Left ventricle myocardium inferior (tissue), 1 donor: Measurements from ENCODE around the gene TMCC1. TPM values are rescaled to one million over a fixed set of nuclear protein-coding genes. Genes with fewer than 3 reads are reported as not detected.
"Not testable (repeated sequence)": the region's sequence is repeated elsewhere in the genome, so short reads cannot be mapped to it uniquely, and the experiment has no call there.

Experiments used
- DNase-seq: peaks from one replicate; pipeline ENCODE4 v3.0.0-alpha.2; 2020
- H3K27ac ChIP-seq: fragments of 200-600 bp; replicated peaks from 2 replicates; pipeline ENCODE4 v1.8.0; 2021
- H3K27me3 ChIP-seq: fragments of 200-600 bp; 2 replicates; pipeline ENCODE4 v1.8.0; 2021; ENCODE audit warnings: low read depth
- H3K36me3 ChIP-seq: fragments of 200-600 bp; 2 replicates; pipeline ENCODE4 v1.8.0; 2021
- H3K4me1 ChIP-seq: fragments of 200-600 bp; 2 replicates; pipeline ENCODE4 v1.8.0; 2021
- H3K4me3 ChIP-seq: fragments of 200-600 bp; 2 replicates; pipeline ENCODE4 v1.8.0; 2021; ENCODE audit warnings: mild to moderate bottlenecking, moderate library complexity
- H3K9me3 ChIP-seq: fragments of 200-600 bp; replicated peaks from 2 replicates; pipeline ENCODE4 v1.8.0; 2021
- intact Hi-C: fragments of 100-400 bp; cut with micrococcal nuclease; formaldehyde crosslinking; loops from one replicate; pipeline ENCODE4 v1.11.0; 2022
- total RNA-seq: library from RNA; stranded (reverse); fragmentation: NEBNext Ultra II Directional; extraction: Animal tissue kit (Norgen Biotek cat#: 25700); gene quantifications from one replicate; pipeline ENCODE4 v1.2.1, GENCODE V29; 2021
- TF ChIP-seq, protein P1 (sequence below): fragments of 200-600 bp; IDR thresholded peaks from 2 replicates; pipeline ENCODE4 v1.8.0; 2021; ENCODE audit warnings: antibody characterized with exemption, mild to moderate bottlenecking, borderline replicate concordance
- donor health status: DM: no; HTN: yes; CAD: no; lungs with severe emphysema.

TMCC1 gene
- total RNA-seq, 1 donor from 2014 or later: 28.3 TPM

DNA sequence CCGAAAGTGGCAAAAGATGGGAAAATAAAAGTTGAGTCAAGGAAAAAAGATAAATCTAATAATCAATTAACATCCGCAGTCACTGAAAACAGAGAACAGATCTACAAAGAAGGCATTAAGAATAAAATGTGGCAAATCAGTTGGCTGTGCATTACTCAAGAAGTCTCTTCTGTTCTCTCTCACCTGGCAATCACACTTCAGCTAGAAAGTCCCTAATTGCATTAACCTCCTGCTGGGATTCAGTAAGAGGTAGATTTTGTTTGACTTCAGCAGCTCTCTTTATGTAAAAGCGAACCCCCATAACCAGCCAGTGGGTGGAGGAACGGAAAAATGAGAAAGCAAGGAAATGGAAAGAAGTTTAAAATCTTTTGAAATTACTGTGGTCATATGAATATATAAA is 192.3 kb downstream of the TMCC1 start:
- no peak for DNase-seq
- Histone ChIP-seq H3K27me3 (no peaks in the 10 kb centered on the region), H3K4me3 (no peak overlapping the region), H3K27ac (no peak overlapping the region), H3K9me3 (no peaks in the 10 kb centered on the region), H3K36me3 (no peaks in the 10 kb centered on the region), H3K4me1 (peaks cover 12% of the 10 kb centered on the region)
- TF ChIP-seq, protein P1, sequence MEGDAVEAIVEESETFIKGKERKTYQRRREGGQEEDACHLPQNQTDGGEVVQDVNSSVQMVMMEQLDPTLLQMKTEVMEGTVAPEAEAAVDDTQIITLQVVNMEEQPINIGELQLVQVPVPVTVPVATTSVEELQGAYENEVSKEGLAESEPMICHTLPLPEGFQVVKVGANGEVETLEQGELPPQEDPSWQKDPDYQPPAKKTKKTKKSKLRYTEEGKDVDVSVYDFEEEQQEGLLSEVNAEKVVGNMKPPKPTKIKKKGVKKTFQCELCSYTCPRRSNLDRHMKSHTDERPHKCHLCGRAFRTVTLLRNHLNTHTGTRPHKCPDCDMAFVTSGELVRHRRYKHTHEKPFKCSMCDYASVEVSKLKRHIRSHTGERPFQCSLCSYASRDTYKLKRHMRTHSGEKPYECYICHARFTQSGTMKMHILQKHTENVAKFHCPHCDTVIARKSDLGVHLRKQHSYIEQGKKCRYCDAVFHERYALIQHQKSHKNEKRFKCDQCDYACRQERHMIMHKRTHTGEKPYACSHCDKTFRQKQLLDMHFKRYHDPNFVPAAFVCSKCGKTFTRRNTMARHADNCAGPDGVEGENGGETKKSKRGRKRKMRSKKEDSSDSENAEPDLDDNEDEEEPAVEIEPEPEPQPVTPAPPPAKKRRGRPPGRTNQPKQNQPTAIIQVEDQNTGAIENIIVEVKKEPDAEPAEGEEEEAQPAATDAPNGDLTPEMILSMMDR: no peak
- intact Hi-C loops: no loop called here

DNA sequence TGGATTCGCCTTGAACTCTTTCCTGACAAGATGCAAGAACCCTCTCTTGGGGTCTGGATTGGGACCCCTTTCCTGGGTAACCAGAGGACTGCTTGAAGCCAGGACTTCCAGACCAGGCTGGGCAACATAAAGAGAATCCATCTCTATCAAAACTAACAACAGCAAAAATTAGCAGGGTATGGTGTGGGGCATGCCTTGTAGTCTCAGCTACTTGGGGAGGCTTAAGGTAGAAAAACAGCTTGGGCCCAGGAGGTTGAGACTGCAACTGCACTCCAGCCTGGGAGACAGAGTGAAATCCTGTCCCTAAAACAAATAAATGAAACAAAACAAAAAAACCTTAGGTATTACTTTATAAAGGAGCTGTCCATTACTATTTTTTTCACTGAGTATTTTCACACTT is 193.9 kb downstream of the TMCC1 start:
- no peaks in the 10 kb centered on the region for H3K27me3 ChIP-seq
- H3K4me1 ChIP-seq: peaks cover 13% of the 10 kb centered on the region
- no peak overlapping the region for H3K4me3 ChIP-seq
- H3K9me3 ChIP-seq: no peaks in the 10 kb centered on the region
- TF ChIP-seq, protein P1: no peak
- intact Hi-C loops: no loop called here
- no peak overlapping the region for H3K27ac ChIP-seq
- DNase-seq: no peak
- H3K36me3 ChIP-seq: no peaks in the 10 kb centered on the region

DNA sequence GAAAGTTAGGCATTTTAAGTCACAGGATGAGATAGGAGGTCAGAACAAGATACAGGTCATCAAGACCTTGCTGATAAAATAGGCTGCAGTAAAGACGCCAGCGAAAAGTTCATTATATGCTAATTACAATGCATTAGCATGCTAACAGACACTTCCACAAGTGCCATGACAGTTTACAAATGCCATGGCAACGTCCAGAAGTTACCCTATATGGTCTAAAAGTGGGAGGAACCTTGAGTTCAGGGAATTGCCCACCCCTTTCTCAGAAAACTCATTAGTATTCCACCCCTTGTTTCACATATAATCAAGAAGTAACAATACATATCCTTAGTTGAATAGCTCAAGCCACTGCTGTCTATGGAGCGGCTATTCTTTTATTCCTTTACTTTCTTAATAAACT is 194.3 kb downstream of the TMCC1 start:
- Histone ChIP-seq H3K27me3 (no peaks in the 10 kb centered on the region), H3K4me3 (no peak overlapping the region), H3K4me1 (peaks cover 17% of the 10 kb centered on the region), H3K9me3 (no peaks in the 10 kb centered on the region), H3K27ac (no peak overlapping the region), H3K36me3 (no peaks in the 10 kb centered on the region)
- TF ChIP-seq, protein P1: no peak
- DNase-seq: no peak
- intact Hi-C loops: no loop called here

DNA sequence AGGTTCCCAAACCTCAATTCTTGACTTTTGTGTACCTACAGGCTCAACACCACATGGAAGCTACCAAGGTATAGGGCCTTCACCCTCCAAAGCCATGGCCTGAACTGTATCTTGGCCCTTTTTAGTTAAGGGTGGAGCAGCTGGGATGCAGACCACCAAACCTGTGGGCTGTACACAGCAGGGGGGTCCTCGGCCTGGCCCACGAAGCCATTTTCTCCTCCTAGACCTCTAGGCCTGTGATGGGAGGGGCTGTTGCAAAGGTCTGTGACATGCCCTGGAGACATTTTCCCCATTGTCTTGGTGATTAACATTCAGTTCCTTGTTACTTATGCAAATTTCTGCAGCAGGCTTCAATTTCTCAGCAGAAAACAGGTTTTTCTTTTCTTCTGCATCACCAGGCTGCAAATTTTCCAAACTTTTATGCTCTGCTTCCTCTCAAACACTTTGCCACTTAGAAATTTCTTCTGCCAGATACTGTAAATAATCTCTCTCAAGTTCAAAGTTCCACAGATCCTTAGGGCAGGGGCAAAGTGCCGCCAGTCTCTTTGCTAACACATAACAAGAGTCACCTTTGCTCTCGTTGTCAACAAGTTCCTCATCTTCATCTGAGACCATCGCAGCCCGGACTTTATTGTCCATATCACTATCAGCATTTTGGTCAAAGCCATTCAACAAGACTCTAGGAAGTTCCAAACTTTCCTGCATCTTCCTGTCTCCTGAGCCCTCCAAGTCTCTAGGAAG is 196.1 kb downstream of the TMCC1 start:
- no peak for DNase-seq
- Histone ChIP-seq H3K27ac (no peak overlapping the region), H3K27me3 (no peaks in the 10 kb centered on the region), H3K4me1 (peaks cover 18% of the 10 kb centered on the region), H3K9me3 (no peaks in the 10 kb centered on the region), H3K36me3 (no peaks in the 10 kb centered on the region), H3K4me3 (no peak overlapping the region)
- TF ChIP-seq, protein P1: no peak
- intact Hi-C loops: no loop called here

DNA sequence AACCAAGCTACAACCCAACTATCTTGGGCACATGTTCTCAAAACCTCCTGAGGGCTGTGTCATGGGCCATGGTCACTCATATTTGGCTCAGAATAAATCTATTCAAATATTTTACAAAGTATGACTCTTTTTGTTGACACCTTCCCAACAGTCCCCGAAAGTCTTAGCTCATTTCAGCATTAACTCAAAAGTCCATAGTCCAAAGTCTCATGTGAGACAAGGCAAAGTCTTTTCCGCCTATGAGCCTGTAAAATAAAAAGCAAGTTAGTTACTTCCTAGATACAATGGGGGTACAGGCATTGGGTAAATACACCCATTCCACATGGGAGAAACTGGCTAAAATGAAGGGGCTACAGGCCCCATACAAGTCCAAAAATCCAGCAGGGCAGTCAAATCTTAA is 197.1 kb downstream of the TMCC1 start:
- DNase-seq, H3K27me3 ChIP-seq, intact Hi-C loops, H3K36me3 ChIP-seq, H3K27ac ChIP-seq, H3K9me3 ChIP-seq, H3K4me3 ChIP-seq: not testable (repeated sequence)
- peaks cover 18% of the 10 kb centered on the region for H3K4me1 ChIP-seq

DNA sequence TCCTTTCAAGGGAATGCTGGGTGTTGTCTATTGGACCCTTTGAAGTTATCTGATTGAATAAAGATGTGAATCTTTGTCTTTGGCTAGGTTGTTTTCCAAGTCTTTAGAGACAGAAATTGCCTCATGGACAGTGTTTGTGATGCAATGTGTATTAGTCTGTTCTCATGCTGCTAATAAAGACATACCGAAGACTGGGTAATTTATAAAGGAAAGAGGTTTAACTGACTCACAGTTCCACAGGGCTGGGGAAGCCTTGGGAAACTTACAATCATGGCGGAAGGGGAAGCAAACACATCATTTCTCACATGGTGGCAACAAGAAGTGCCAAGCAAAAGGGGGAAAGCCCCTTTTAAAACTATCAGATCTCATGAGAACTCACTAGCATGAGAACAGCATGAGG is 198.3 kb downstream of the TMCC1 start:
- no peaks in the 10 kb centered on the region for H3K9me3 ChIP-seq
- DNase-seq: no peak
- intact Hi-C loops: no loop called here
- no peak overlapping the region for H3K4me3 ChIP-seq
- no peak overlapping the region for H3K27ac ChIP-seq
- no peaks in the 10 kb centered on the region for H3K36me3 ChIP-seq
- TF ChIP-seq, protein P1: no peak
- H3K4me1 ChIP-seq: peaks cover 23% of the 10 kb centered on the region
- no peaks in the 10 kb centered on the region for H3K27me3 ChIP-seq
